IPS-15b (cell line): ENCODE results near the gene IRGC.
"Not testable (repeated sequence)": the region's sequence is repeated elsewhere in the genome, so short reads cannot be mapped to it uniquely, and the experiment has no call there.

Experiments used
- H3K27me3 ChIP-seq: one replicate; pipeline ENCODE4 v1.6.1; 2013; ENCODE audit warnings: low read length; ENCODE audit not compliant: control insufficient read depth, insufficient read depth
- H3K36me3 ChIP-seq: one replicate; pipeline ENCODE4 v1.6.1; 2013; ENCODE audit warnings: low read length; ENCODE audit not compliant: control insufficient read depth, insufficient read depth
- H3K4me1 ChIP-seq: one replicate; pipeline ENCODE4 v1.6.1; 2013; ENCODE audit warnings: mild to moderate bottlenecking, low read length; ENCODE audit not compliant: control insufficient read depth, insufficient read depth
- H3K4me3 ChIP-seq: one replicate; pipeline ENCODE4 v1.5.1; 2013; ENCODE audit warnings: low read depth, low read length
- H3K9ac ChIP-seq: one replicate; pipeline ENCODE4 v1.6.1; 2013; ENCODE audit warnings: low read depth, mild to moderate bottlenecking, low read length
- H3K9me3 ChIP-seq: one replicate; pipeline ENCODE4 v1.6.1; 2013; ENCODE audit warnings: mild to moderate bottlenecking, low read length; ENCODE audit not compliant: control insufficient read depth, insufficient read depth

IRGC gene

DNA sequence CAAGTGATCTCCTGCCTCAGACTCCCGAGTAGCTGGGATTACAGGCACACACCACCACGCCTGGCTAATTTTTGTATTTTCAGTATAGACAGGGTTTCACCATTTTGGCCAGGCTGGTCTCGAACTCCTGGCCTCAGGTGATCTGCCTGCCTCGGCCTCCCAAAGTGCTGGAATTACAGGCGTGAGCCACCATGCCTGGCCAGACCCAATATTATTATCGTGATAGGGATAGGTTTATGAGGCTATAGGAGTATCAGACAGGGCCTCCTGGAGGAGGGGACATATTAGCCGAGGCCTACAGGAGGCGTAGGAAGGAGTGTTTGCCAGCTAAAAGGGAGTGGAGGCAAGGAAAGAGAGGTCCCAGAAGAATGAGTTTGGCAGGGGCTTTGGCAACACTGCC is 48.8 kb downstream of the IRGC start:
- not testable (repeated sequence) for H3K4me1 ChIP-seq, H3K27me3 ChIP-seq, H3K4me3 ChIP-seq

DNA sequence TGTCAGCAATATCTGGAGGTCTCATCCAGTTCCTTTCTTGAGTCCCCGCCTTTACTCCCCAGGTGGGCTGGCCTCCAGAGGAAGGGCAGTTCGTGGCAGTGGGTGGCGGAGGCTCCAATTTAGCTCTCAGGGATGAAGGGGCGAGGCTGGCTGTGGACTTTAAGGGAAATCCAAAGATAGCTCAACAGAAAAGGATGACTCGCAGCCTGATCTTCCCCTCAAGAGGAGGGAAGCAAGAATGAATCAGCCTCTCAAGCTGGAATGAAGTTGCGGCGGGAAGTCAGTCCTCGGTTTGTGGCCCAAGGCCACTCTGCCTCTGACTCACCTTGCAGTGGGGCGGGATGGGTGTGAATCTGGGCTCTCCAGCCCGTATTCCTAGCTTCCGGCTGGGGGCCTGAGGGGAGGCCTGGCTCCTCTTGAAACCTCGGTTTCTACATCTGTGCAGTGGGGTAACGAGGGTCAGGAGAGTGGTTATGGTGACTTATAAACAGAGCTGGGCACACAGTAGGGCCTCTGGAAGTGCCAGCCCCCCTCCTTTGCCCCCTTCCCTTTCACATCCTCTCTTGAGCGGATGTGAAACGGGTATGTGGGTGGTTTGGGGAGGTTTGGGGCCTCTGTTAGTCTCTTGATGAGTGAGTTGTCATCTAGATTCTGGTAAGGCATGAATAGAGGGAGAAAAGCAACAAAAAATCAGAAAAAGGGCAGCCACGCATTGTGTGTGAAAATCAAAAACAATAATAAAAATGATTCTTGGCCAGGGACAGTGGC is 49.4 kb downstream of the IRGC start:
- Histone ChIP-seq H3K9me3 (no peaks in the 10 kb centered on the region), H3K36me3 (no peaks in the 10 kb centered on the region), H3K9ac (no peak overlapping the region), H3K4me3 (no peak overlapping the region), H3K4me1 (peaks cover 3% of the 10 kb centered on the region), H3K27me3 (peaks cover 4% of the 10 kb centered on the region)

More for the DNA sequence above, 48.8 kb downstream of the IRGC start:
- H3K9ac ChIP-seq, H3K36me3 ChIP-seq, H3K9me3 ChIP-seq: not testable (repeated sequence)

DNA sequence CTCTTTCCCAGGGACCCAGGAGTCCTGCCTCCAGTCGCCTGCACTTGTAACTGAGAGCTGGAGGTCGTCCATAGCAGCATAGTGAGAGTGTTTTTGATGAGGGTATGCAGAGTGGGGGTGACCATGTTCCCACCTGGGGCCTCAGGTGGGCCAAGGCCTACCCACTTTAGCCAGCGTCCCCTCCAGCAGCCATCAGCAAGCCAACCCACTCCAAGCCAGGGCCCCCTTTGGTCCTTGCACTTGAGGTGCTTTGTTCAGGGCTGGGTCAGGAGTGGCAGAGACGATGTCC is 50.8 kb downstream of the IRGC start:
- H3K9me3 ChIP-seq, result no peaks in the 10 kb centered on the region
- no peak overlapping the region for H3K9ac ChIP-seq
- peaks cover 14% of the 10 kb centered on the region for H3K27me3 ChIP-seq
- no peaks in the 10 kb centered on the region for H3K36me3 ChIP-seq
- peaks cover 3% of the 10 kb centered on the region for H3K4me1 ChIP-seq
- no peak overlapping the region for H3K4me3 ChIP-seq

DNA sequence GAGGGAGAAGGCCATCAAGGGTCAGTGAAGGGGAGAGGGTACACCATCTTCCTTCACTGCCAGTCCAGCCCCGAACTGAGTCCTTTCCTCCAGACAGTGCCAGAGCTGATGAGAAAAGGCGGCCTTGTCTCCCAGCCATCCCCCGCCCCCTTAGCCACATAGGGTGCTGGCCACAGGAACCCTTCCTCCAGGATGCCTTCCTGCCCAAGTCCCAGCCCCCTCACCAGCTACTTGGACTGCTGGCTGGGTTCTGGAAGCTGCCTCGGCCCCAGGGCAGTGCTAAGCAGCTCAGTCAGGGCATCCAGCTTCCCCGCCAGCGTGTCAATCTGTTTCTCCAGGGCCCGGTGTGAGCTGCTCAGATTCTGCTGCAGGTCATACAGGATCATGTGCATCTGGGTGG is 51.4 kb downstream of the IRGC start:
- Histone ChIP-seq H3K4me1 (peaks cover 3% of the 10 kb centered on the region), H3K9me3 (no peaks in the 10 kb centered on the region), H3K4me3 (no peak overlapping the region), H3K36me3 (no peaks in the 10 kb centered on the region), H3K27me3 (peaks cover 20% of the 10 kb centered on the region), H3K9ac (no peak overlapping the region)

DNA sequence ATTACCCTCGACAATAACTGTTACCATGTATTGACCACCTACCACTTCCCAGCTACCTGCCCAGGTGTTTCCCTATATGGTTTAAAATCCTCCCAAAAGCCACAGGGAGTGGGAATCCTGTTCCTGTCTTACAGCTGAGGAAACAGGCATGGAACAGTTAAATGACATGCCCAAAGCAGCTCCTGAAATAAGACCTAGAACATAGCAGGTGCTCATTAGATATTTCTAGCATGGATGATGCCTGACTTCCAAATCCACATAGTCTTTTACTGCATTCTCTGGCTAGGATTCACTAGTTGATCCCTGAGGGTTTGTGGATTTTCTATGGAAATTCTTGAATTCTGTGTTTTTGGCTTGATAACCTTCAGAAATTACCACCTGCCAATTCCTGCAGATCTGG is 51.9 kb downstream of the IRGC start:
- H3K27me3 ChIP-seq, result peaks cover 25% of the 10 kb centered on the region
- no peaks in the 10 kb centered on the region for H3K36me3 ChIP-seq
- H3K9me3 ChIP-seq, result no peaks in the 10 kb centered on the region
- no peak overlapping the region for H3K9ac ChIP-seq
- peaks cover 3% of the 10 kb centered on the region for H3K4me1 ChIP-seq
- no peak overlapping the region for H3K4me3 ChIP-seq

DNA sequence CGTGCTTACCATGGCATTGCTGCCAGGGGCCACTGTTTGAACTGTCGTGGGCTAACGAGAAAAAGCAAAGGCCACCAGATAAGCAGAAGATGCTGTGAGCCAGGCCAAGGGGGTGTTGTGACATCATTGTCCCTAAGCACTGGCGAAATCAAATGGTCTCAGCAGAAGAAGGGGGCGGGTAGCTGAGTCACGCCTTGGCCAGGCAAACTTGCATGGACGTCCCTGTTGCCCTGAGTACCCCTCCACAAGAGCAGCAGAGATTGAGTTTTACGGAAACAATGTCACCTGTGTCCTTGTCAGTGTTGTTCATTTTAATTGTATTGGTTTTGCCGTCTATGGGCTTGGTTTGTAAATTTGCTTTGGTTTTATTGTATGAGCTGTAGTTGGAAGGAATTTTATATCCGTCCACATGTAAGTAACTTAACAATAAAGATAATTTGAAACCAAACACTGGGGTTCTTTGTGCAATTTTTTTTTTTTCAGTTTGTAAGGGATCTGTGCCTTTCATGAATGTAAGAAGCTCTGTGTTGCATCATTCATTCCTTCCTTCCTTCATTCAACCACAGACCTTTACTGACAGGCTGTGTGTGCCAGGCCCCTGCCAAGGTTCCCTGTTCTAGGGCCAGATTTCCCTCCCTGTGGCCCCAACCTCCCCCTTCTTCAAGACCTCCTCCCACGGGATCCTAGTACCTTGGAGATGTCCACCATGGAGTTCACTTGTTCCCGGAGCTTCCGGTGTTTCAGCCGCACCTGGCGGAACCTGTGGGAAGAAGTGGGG is 52.6 kb downstream of the IRGC start:
- peaks cover 31% of the 10 kb centered on the region for H3K27me3 ChIP-seq
- no peak overlapping the region for H3K9ac ChIP-seq
- no peaks in the 10 kb centered on the region for H3K36me3 ChIP-seq
- peaks cover 9% of the 10 kb centered on the region for H3K4me1 ChIP-seq
- no peak overlapping the region for H3K4me3 ChIP-seq
- H3K9me3 ChIP-seq, result no peaks in the 10 kb centered on the region

DNA sequence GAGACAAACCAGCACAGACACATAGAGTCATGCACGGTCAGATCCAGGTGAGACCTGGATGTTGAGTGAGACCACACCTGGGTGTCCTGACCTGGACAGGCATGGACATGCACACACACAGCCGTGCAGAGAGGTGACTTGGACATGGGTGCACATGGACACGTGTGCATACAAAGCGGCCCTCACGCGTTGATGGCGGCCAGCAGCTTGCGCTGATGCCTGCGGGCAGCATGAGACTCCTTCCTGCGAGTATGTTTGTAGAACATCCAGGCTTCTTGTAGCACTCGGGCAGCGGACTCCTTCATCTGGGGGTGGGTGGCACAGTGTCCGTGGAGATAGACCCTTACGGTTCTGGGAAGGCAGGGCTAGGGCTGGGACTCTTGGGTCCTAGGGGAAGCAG is 53.4 kb downstream of the IRGC start:
- Histone ChIP-seq H3K36me3 (no peaks in the 10 kb centered on the region), H3K4me3 (no peak overlapping the region), H3K9me3 (no peaks in the 10 kb centered on the region), H3K27me3 (peaks cover 39% of the 10 kb centered on the region), H3K9ac (no peak overlapping the region), H3K4me1 (peaks cover 11% of the 10 kb centered on the region)
